Measurements from ENCODE around the gene ILKAP. TPM values are rescaled to one million over a fixed set of nuclear protein-coding genes. Genes with fewer than 3 reads are reported as not detected.

The ILKAP gene
- total RNA-seq, 4 donors from 2014 or later = 9.2 to 78.0 (median 29.1) TPM

- no peak for DNase-seq
- Histone ChIP-seq H3K4me3 (no peak overlapping the region), H3K27ac (no peak overlapping the region), H3K9me3 (no peaks in the 10 kb centered on the region), H3K27me3 (no peaks in the 10 kb centered on the region), H3K36me3 (no peaks in the 10 kb centered on the region), H3K4me1 (peaks cover 0 to 4% of the 10 kb centered on the region in 2 donors)
- TF ChIP-seq CTCF (IDR thresholded peaks at IDR 0.05) = no peak
- no peak for TF ChIP-seq POLR2A (IDR thresholded peaks at IDR 0.05)
- intact Hi-C loops (cut with DNase I; ENCODE audit: low total_unique reads) = no loop called here
These were observed 47.5 kb downstream of the ILKAP start for GRCh38 chr2:238155761-238156694.

- Histone ChIP-seq H3K27ac (peak overlapping the region in 1 of 2 donors; percentile 34), H3K9me3 (no peaks in the 10 kb centered on the region), H3K4me1 (peaks cover 0 to 4% of the 10 kb centered on the region in 2 donors), H3K27me3 (no peaks in the 10 kb centered on the region), H3K36me3 (no peaks in the 10 kb centered on the region), H3K4me3 (no peak overlapping the region)
- intact Hi-C loops (cut with DNase I; ENCODE audit: low total_unique reads) = no loop called here
- TF ChIP-seq POLR2A (IDR thresholded peaks at IDR 0.05) (no peak), CTCF (IDR thresholded peaks at IDR 0.05) (no peak)
- peak in 1 of 2 donors; percentile 37 for DNase-seq
These were observed 48.3 kb downstream of the ILKAP start for GRCh38 chr2:238155051-238155760.

- peak overlapping the region in 1 of 2 donors; percentile 34 for H3K27ac ChIP-seq
- no peak for DNase-seq
- H3K9me3 ChIP-seq = no peaks in the 10 kb centered on the region
- H3K4me3 ChIP-seq = no peak overlapping the region
- TF ChIP-seq CTCF (IDR thresholded peaks at IDR 0.05) (no peak), POLR2A (IDR thresholded peaks at IDR 0.05) (no peak)
- no peaks in the 10 kb centered on the region for H3K27me3 ChIP-seq
- intact Hi-C loops (cut with DNase I; ENCODE audit: low total_unique reads) = no loop called here
- no peaks in the 10 kb centered on the region for H3K36me3 ChIP-seq
- H3K4me1 ChIP-seq = peaks cover 0 to 4% of the 10 kb centered on the region in 2 donors
These were observed 48.9 kb downstream of the ILKAP start for GRCh38 chr2:238154570-238154969.

GRCh38 chr2:238152771-238153688 lies 50.5 kb downstream of the ILKAP start:
- intact Hi-C loops (cut with DNase I; ENCODE audit: low total_unique reads) = no loop called here
- TF ChIP-seq POLR2A (IDR thresholded peaks at IDR 0.05) = no peak
- no peak for TF ChIP-seq CTCF (IDR thresholded peaks at IDR 0.05)
- no peak overlapping the region for H3K4me3 ChIP-seq
- no peaks in the 10 kb centered on the region for H3K9me3 ChIP-seq
- no peak overlapping the region for H3K27ac ChIP-seq
- H3K4me1 ChIP-seq = no peaks in the 10 kb centered on the region
- H3K27me3 ChIP-seq = no peaks in the 10 kb centered on the region
- no peak for DNase-seq
- H3K36me3 ChIP-seq = no peaks in the 10 kb centered on the region
